Lower leg skin (tissue), 3 donors: Measurements from ENCODE around the gene CYTH1.

ENCODE experiments used
- POLR2A ChIP-seq, 2 donors: fragments of 450-650 bp; IDR thresholded peaks; one replicate each; pipeline ENCODE4 v1.6.1; 2016 to 2017; ENCODE audit warnings: antibody characterized with exemption in 2 of 2, mild to moderate bottlenecking in 1 of 2, moderate library complexity in 1 of 2
- TF ChIP-seq, protein P1 (sequence below), 3 donors: fragments of 450-650 bp; IDR thresholded peaks; one replicate each; pipeline ENCODE4 v1.5.1; 2016; ENCODE audit warnings: antibody characterized with exemption in 3 of 3, mild to moderate bottlenecking in 3 of 3, moderate library complexity in 2 of 3

DNA sequence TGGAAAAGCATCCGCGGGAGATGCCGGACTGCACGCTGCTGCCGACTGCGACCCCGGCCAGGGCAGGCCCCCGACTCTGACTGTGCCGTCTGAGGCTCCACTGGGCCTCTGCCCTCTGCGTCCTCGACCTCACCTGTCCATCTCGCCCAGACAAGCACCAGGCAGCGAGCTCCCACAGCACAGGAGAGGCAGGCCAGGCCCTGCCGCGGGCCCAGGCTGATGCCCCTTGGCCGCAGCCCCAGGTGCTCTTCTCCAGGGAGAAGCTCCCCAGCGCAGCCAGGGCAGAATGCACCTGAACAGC is 106.8 kb downstream of the CYTH1 start:
- TF ChIP-seq, protein P1, sequence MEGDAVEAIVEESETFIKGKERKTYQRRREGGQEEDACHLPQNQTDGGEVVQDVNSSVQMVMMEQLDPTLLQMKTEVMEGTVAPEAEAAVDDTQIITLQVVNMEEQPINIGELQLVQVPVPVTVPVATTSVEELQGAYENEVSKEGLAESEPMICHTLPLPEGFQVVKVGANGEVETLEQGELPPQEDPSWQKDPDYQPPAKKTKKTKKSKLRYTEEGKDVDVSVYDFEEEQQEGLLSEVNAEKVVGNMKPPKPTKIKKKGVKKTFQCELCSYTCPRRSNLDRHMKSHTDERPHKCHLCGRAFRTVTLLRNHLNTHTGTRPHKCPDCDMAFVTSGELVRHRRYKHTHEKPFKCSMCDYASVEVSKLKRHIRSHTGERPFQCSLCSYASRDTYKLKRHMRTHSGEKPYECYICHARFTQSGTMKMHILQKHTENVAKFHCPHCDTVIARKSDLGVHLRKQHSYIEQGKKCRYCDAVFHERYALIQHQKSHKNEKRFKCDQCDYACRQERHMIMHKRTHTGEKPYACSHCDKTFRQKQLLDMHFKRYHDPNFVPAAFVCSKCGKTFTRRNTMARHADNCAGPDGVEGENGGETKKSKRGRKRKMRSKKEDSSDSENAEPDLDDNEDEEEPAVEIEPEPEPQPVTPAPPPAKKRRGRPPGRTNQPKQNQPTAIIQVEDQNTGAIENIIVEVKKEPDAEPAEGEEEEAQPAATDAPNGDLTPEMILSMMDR (IDR thresholded peaks at IDR 0.05): no peak
- no peak for TF ChIP-seq POLR2A (IDR thresholded peaks at IDR 0.05)
